ENCODE data around the gene GALNTL6.
"Not testable (repeated sequence)": the region's sequence is repeated elsewhere in the genome, so short reads cannot be mapped to it uniquely, and the experiment has no call there.

The GALNTL6 gene

DNA sequence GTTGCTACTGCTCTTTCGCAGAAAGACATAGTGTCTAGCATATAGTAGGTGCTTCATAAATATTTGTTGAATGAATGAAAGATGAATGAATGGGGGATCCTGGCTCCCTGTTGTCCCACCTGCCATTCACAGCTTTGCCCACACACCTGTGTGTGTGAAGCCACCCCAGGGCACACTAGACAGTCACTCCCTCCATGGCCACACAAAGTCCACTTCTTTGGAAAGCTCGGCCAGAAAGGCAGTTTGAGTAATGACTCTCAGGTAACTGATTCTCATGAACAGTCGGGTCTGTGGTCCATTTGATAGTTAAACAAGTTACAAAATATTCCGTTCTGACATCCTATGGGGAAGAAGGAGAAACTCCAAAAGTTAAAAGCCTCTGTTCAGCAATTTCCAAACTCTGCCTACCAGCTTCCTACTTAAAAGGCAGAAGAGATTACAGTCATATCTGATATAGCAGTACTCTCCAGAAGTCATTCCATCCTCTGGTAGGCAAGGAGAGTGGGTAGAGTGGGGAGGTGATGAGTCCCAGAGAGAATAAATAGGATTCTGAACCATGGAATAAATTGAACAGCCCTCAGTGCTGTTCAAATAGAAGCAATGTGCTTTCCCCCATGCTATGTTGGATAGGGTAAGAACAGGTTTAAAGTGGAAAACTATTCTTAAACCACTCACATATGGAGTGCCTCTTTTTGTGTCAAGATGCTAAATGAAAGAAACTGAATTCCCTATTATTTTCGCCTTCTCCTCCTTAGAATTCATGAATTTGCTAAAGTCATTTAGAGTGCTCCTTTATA is 1150.5 kb downstream of the GALNTL6 start:
- DNase-seq: no peak

DNA sequence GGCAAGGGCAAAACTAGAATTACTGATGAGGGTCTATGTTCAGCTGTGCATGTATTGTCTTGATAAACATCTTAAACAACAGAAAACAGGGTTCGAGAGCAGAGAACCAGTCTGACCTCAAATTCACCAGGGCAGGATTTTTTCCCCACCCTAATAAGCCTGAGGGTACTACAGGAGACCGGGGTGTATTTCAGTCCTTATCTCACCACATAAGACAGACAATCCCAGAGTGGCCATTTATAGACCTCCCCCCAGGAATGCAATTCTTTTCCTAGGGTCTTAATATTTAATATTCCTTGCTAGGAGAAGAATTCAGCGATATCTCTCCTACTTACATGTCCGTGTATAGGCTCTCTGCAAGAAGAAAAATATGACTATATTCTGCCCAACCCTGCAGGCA is 1157.0 kb downstream of the GALNTL6 start:
- DNase-seq: not testable (repeated sequence)

DNA sequence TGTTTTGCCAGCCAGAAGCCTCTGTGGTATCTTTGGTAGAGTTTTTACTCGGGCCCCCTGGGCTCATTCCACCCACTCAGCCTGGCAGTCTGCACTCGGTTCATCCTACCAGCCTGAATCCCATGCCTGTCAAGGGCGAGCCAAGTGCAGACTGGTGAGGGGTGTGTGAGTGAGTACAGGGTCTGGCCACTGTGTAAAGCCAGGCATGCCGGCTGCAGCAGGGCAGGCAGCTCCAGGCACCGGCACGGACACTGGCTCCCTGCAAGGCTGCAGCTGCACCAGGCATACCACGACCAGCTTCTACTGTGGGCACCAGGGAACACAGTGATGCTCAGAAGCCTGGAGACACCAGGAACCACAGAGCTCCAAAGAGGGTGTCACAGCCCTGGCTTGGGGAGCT is 1161.4 kb downstream of the GALNTL6 start:
- DNase-seq: no peak

DNA sequence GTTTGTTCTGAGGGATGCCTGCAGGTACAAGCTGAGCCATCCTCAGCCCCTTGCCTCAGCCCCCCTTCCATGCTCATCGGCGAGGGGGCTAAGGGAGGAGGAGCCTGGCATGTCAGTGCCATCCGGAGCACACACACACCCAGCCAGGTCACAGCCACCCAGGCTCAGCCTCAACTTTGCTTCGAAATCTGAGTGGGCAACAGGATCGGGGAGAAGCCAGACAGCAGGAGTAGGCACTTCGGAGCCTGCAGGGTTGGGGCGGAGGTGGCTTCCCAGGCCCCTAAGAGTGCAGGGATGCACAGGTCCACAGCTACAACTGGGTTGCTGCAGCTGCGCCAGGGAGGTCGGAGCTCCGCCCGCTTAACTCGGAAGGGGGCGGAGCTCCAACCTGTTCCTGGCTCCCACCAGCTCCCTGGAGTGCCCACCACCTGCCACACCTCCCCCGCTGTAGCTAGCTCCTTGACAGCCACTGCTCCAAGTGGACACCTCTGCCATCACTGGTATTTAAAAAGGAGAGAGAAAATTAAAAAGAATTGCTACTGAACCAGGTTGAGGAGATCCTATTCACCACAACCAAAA is 1162.5 kb downstream of the GALNTL6 start:
- DNase-seq: no peak

DNA sequence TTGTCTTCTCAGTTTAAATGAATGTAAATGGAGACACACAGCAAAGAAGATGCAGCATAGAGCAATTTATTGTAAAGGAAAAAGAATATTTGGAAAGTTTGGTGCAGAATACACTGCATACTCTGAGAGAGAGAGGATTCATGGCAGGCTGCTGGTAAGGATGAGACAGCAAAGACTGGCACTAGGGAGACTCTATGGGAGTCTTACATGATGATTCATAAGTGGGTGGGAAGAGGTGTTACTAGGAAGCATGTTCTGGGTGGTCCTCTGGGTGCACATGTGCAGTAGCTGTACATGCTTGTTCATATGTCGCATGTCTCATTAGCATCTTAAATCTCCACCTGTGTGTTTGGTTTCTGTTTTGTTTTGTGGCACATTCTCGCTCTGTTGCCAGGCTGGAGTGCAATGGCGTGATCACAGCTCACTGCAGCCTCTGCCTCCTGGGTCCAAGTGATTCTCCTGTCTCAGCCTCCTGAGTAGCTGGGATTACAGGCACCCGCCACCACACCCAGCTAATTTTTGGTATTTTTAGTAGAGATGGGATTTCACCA is 1164.4 kb downstream of the GALNTL6 start:
- not testable (repeated sequence) for DNase-seq

DNA sequence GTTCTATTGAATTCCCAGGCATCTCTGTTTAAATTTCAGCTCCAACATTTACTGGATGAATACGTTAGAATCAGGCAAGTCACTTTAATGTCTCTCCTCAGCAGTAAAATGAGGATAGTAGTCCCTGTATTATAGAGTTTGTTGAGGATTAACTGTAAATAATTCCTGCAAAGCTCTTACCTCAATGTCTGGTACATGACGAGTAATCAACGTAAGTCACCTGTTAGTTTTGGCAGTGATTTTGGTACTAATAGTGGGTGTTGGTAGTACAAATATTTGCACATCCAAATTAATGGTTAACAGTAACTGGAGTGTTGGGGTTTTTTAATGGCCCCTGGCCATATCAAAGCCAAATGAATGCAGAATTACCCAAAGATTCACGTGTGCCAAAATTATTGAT is 1165.6 kb downstream of the GALNTL6 start:
- DNase-seq: no peak

DNA sequence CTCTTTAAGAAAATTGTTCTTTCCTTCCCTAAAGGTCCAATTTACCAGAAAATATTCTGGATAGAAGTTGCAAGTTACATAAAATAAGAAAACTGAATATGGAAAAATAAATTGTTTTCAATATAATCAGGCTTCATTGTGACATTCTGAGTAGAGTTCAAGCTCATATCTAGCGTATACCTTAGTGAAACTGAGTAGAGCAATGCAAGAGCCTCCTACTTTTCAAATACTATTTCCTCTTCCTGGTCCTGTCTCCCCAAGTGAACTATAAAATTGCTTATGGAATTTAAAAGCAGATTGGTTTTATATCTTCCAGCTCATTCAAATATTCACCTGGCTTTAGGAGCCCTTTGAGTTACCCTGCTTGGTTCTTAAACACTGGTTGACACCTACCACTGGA is 1166.1 kb downstream of the GALNTL6 start:
- DNase-seq: no peak

DNA sequence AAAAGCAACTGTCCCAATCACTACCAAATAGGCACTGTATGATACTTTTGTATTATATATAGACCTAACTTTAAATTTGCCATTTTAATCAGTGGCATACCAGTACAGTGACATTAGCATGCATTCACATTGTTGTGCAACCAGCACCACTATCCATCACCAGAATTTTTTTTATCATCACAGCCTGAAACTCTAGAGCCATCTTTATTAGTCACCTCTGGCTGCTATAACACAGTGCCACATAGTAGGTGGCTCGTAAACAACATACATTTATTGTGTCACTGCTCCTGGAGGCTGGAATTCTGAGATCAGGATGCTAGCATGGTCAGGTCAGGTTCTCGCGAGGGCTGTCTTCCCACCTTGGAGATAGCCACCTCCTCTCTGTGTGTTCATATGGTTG is 1167.0 kb downstream of the GALNTL6 start:
- DNase-seq: no peak

DNA sequence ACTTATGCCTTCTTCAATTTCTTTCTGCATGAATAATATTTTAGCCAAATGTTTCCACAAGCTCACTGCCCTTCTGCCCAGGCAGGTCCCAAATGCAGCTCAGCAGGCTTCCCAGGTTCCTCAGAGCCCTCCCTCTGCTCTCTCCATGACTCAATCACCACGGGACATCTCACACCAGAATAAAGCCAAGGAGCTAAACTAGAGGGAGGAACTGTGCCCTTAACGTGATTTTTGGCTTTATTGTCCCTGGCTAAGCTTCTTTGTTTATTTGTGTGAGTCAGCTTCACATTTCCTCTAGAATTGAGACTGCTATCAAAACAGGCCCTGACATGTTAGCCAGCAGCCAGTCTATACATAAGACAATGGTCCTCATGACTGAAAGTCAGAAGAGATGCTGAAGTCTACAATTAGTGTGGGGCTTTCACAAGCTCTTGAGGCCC is 1169.0 kb downstream of the GALNTL6 start:
- DNase-seq: no peak

DNA sequence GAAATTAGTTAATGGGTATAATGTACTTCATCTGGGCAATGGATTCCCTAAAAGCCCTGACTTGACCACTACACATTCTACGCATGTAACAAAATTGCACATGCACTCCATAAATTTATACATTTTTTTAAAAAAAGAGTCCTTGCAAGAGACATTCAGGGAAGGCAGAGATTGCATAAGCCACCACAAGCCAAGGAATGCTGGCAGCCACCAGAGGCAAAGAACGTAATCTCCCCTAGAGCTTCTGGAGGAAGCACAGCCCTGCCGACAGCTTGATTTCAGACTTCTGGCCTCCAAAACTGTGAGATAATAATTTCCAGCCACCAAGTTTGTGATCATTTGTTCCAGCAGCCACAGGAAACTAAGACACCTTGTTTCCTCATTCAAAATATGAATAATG is 1169.8 kb downstream of the GALNTL6 start:
- DNase-seq: no peak

DNA sequence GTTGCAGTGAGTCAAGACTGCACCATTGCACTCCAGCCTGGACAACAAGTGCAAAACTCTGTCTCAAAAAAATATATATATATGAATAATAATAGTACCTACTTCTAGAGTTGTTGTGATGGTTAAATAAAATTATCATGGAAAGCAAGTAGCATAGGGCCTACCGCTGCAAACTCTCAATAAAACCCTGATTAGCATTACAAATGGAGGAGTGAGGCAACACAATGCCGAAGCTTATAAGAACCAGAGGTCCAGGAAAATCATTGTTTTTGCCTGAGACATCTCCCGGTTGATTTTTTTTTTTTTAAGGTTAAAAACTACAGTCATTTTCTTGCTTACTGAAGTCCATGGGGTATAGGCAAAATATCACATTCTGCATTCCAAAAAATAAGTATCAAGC is 1170.4 kb downstream of the GALNTL6 start:
- DNase-seq: no peak

DNA sequence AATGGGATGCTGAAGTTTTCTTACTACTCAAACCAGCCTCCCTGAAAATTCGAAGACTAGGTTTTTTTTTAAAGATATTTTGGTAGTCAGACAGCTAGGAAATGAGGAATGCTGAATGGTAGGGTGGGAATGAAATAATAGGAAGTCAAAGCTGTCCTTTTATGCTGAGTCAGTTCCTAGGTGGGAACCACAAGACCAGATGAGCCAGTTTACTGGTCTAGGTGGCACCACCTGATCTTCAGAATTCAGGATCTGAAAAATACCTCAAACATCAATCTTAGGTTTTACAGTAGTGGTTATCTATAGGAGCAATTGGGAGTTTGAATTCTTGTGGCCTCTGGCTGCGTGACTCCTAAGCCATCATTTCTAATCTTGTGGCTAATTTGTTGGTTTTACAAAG is 1172.3 kb downstream of the GALNTL6 start:
- no peak for DNase-seq

DNA sequence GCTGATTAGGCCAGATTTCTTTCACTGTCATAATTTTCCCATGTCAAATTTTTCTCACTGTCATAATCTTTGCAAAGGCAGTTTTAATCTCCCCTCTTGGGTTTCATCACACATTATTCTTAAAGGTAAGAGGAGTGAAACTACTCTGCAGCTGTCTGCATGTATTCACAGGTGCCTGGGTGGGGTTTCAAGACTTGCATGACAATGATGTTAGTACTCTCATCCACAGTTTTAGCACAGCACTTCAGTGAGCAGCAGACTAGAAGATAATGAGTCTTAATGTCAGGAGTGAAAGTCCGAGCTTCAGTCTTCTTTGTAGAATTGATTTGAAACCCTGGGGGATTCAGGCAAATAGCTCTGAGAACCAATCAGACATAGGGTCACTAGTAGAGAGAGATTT is 1172.9 kb downstream of the GALNTL6 start:
- DNase-seq: no peak

DNA sequence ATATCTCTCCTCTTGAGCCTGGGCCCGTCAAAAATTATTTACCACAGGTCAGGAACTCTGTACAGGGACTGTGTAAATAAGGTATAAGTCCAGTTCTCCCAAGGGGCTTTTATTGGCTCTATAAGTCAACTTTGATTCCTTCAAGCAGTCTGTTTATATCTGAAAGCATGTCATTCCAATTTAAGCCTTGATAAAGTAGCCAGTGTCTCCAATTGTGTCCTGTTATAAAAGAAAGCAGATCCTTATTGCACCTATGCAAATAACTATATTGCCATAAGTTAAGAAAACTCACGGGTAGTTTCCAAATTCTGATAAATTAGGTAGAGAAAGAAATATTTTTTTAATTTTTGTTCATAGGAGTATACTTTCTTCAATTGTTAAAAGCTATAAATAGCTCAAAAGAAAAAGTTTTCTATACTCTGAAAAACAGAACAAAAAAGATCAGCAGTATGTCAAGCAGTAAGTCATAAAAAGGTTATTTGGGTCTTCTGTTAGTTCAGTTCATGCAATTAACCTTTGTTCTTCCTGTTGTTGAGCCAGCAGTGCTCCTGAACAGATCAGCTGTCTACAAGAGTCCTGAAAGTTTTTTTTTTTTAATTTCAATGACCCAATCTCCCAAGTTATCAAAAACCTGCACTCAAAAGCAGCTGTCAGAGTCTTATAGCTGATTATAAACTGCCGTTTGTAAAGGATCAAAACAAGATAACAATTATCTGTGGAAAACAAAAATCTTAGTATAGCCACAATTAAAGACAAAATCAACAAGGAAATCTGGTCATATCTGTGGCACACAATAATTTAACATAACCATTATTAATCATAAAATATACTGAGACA is 1177.0 kb downstream of the GALNTL6 start:
- DNase-seq: no peak

DNA sequence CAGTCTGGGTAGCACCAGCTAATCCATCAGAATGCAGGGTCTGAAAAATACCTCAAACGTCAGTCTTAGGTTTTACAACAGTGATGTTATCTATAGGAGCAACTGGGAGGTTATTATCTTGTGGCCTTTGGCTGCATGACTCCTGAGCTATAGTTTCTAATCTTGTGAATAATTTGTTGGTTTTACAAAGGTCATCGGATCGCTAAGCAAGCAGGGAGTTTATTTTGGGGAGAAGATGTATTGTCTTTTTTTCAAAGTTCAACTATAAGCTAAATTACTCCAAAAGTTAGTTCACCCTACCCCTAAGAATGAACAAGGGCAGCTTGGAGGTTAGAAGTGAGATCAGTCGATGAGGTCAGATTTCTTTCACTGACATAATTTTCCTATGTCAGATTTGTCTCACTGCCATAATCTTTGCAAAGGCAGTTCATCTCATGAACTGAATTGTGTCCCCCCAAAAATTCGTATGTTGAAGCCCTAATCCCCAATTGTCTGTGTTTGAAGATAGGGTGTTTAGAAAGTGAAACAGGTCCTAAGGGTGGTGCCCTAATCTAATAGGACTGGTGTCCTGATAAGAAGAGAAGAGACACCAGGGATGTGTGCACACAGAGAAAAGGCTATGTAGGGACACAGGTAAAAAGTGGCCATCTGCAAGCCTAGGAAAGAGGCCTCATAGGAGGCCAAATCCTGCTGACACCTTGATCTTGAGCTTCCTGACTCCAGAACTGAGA is 1179.6 kb downstream of the GALNTL6 start:
- no peak for DNase-seq

DNA sequence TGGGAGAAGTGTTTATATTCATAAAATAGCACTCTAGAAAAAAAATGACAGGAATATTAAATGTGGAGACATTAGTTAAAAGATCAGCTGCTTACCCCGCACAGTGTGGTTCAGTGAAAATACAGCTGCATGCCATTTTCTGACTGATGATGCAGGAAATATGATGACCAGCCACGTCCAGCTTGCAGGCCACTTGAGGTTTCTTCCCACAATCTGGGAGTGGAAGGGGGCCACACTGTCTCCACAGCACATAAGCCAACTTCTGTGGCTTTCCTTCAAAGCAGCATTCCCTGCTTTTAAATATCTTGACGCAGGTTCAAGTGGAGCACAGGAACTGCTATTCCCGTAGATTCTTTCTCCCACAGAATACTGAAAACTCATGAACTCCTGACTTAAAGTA is 1182.0 kb downstream of the GALNTL6 start:
- no peak for DNase-seq

DNA sequence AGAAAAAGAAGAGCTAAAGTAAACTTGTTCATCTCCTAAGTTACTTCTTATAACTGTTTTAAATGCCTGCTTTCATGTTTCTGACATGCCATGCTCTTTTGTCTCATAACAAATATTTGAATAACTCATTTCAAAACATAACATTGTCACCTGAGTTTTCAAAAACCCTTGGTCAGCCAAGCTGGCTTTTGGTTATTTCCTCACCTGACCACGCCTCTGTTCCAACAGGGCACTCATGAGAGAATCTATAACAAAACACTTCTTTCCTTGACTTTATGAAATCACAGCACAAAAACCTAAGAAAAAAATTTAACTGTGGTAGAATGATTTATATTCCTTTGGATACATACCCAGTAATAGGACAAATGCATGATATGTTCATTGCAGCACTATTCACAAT is 1182.5 kb downstream of the GALNTL6 start:
- no peak for DNase-seq

DNA sequence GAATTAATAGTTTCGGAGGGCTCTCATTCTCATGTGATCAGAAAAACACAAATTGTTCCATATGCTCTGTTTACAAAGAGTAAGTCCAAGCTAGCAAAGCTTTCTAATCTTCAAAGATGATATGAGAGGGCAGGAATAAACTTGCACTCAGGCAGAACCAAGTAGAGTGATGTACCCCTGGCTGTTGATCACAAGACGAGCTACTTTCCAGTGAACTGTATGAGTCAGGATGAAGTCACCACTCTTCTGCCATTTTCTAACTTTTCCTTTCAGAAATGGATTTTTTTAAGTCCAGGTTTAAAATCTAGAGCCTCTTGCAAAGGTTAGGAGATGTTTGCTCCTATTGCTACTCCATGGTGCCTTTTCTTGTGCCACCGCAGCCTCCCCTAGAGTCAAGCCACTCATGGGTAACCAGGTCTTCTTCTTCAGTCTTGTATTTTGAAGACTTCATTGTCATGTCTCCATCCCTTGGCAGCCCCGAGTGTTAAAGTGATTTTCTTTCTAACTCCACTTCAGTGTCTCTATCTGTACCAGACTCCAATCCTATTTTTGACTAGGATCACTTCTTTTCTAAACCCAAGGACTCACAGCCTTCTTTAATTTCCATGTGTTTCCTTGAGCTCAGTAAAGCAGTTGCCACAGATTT is 1183.5 kb downstream of the GALNTL6 start:
- no peak for DNase-seq

DNA sequence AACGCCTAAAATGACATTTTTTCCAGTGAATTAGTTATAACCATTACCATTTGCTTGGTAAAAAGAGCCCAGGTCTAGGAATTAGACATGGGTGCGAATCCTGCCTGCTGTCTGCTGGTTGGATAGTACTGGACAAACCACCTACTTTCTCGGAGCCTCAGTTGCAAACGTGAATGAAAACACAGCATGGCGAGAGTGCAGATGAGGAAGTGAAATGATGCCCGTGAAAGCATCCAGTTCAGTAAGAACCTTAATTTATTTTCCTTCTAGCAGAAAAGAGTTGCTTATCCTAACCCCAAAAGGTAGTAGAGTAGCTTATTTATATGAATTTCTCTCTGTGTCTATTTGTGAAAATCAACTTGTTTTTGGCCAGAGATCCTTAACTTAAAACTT is 1184.0 kb downstream of the GALNTL6 start:
- no peak for DNase-seq

DNA sequence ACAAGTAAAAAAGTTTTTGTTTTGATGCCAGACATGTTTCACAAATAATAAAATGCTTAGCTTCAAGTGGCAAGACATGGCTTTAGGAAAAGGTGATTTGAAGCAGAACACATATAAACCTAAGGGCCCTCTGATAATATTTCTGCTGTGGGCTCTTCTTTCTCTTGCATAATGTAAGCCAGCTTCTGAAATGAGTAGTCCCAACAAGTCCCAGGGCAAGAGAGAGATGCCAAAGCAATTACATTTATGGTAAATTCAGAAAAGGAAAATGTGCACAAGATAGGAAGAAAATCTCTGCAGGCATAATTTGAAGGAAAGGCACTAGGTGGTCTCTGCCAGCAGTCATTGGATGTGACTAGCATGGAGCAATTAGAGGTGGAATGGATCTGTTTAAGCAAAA is 1184.7 kb downstream of the GALNTL6 start:
- DNase-seq: no peak

DNA sequence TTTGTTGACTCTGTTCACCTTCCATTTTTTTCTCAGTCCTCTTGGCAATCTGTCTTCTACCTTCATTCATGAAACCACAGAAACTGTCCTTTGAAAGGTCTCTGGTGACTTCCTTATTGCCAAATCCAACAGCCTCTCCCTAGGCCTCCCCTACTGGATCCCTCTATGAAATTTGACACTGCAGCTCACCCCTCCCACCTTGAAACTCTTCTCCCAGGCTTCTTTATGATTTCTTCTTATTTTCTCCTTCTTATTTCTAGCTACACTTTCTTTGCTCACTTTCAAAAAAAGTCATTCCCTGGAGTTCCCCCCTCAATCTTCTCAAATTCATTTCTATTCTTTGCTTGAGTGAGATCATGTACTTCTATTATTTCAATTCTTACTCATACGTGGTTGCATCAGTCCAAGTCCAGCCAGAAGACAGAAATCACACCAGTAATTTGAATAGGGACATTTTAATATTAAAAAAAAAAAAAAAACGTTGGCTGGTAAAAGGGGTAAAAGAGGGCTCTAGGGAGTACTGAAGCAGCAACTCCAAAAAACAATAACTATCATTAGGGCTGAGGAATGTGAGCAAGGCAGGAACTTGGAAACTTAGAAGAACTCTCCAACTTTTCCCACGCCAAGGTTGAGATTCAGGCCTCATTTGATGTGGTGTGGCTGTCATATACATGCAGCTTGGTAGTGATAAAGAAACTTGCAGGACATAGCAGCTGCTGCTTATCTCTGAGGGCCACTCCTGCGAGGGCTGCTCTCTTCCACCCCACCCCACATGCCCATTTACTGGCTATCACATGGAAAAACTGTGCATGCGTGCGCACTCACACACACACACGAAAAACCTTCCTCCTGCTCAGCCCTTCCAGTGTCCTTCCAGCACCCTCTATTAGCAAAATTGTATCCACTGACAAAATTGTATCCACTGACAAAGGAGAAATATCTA is 1185.6 kb downstream of the GALNTL6 start:
- DNase-seq: no peak

All from NCI-H1092 (cell line).